ENCODE data around the gene ASRGL1.

ASRGL1 gene

GRCh38 chr11:62404901-62405300, 67.7 kb downstream of the ASRGL1 start:
- no peak overlapping the region for H3K4me3 ChIP-seq (ENCODE audit: low read depth, low read length)
- no peak for DNase-seq (ENCODE audit: low read depth)

- no peak for DNase-seq (ENCODE audit: low read depth)
- no peak overlapping the region for H3K4me3 ChIP-seq (ENCODE audit: low read depth, low read length)
These were observed 68.8 kb downstream of the ASRGL1 start for GRCh38 chr11:62406034-62406433.

GRCh38 chr11:62409831-62410230, 72.6 kb downstream of the ASRGL1 start:
- DNase-seq (ENCODE audit: low read depth), result no peak
- no peak overlapping the region for H3K4me3 ChIP-seq (ENCODE audit: low read depth, low read length)

- no peak overlapping the region for H3K4me3 ChIP-seq (ENCODE audit: low read depth, low read length)
- DNase-seq (ENCODE audit: low read depth), result no peak
These were observed 73.7 kb downstream of the ASRGL1 start for GRCh38 chr11:62410972-62411371.

GRCh38 chr11:62411524-62411923, 74.3 kb downstream of the ASRGL1 start:
- H3K4me3 ChIP-seq (ENCODE audit: low read depth, low read length), result no peak overlapping the region
- DNase-seq (ENCODE audit: low read depth), result no peak

- H3K4me3 ChIP-seq (ENCODE audit: low read depth, low read length), result no peak overlapping the region
These were observed 75.9 kb downstream of the ASRGL1 start for GRCh38 chr11:62413060-62413696.

GRCh38 chr11:62416596-62416995, 79.3 kb downstream of the ASRGL1 start:
- H3K4me3 ChIP-seq (ENCODE audit: low read depth, low read length), result no peak overlapping the region
- no peak for DNase-seq (ENCODE audit: low read depth)

More at GRCh38 chr11:62413060-62413696, 75.9 kb downstream of the ASRGL1 start:
- DNase-seq (ENCODE audit: low read depth), result no peak

GRCh38 chr11:62418136-62418535, 80.9 kb downstream of the ASRGL1 start:
- no peak overlapping the region for H3K4me3 ChIP-seq (ENCODE audit: low read depth, low read length)

GRCh38 chr11:62418733-62419132, 81.5 kb downstream of the ASRGL1 start, which contains the start of gene SCGB1A1:
TSS of gene SCGB1A1 (plus strand) at chr11:62419033. CDS start at chr11:62419096, 63 bp downstream.
- H3K4me3 ChIP-seq (ENCODE audit: low read depth, low read length), result no peak within 1 kb of the TSS
- no peak for DNase-seq (ENCODE audit: low read depth)

More at GRCh38 chr11:62418136-62418535, 80.9 kb downstream of the ASRGL1 start:
- DNase-seq (ENCODE audit: low read depth), result no peak

- no peak for DNase-seq (ENCODE audit: low read depth)
- H3K4me3 ChIP-seq (ENCODE audit: low read depth, low read length), result no peak overlapping the region
These were observed 82.2 kb downstream of the ASRGL1 start for GRCh38 chr11:62419314-62419929.

- DNase-seq (ENCODE audit: low read depth), result no peak
- no peak overlapping the region for H3K4me3 ChIP-seq (ENCODE audit: low read depth, low read length)
These were observed 82.7 kb downstream of the ASRGL1 start for GRCh38 chr11:62419943-62420342.

GRCh38 chr11:62420882-62421281, 83.6 kb downstream of the ASRGL1 start:
- no peak overlapping the region for H3K4me3 ChIP-seq (ENCODE audit: low read depth, low read length)
- no peak for DNase-seq (ENCODE audit: low read depth)

- no peak overlapping the region for H3K4me3 ChIP-seq (ENCODE audit: low read depth, low read length)
- no peak for DNase-seq (ENCODE audit: low read depth)
These were observed 84.7 kb downstream of the ASRGL1 start for GRCh38 chr11:62421996-62422395.

- DNase-seq (ENCODE audit: low read depth), result no peak
- no peak overlapping the region for H3K4me3 ChIP-seq (ENCODE audit: low read depth, low read length)
These were observed 85.8 kb downstream of the ASRGL1 start for GRCh38 chr11:62423012-62423411.

- DNase-seq (ENCODE audit: low read depth), result no peak
- no peak overlapping the region for H3K4me3 ChIP-seq (ENCODE audit: low read depth, low read length)
These were observed 90.5 kb downstream of the ASRGL1 start for GRCh38 chr11:62427630-62428233.

GRCh38 chr11:62428871-62429560, 91.8 kb downstream of the ASRGL1 start:
- no peak overlapping the region for H3K4me3 ChIP-seq (ENCODE audit: low read depth, low read length)
- DNase-seq (ENCODE audit: low read depth), result no peak

- H3K4me3 ChIP-seq (ENCODE audit: low read depth, low read length), result no peak overlapping the region
These were observed 93.2 kb downstream of the ASRGL1 start for GRCh38 chr11:62430425-62430824.

GRCh38 chr11:62431171-62431901, 94.1 kb downstream of the ASRGL1 start:
- H3K4me3 ChIP-seq (ENCODE audit: low read depth, low read length), result no peak overlapping the region
- DNase-seq (ENCODE audit: low read depth), result no peak

More at GRCh38 chr11:62430425-62430824, 93.2 kb downstream of the ASRGL1 start:
- no peak for DNase-seq (ENCODE audit: low read depth)

- H3K4me3 ChIP-seq (ENCODE audit: low read depth, low read length), result no peak overlapping the region
- DNase-seq (ENCODE audit: low read depth), result no peak
These were observed 95.4 kb downstream of the ASRGL1 start for GRCh38 chr11:62432695-62433094.
